Esophagus (tissue), 2 donors: ENCODE data around the gene FATE1. TPM values are rescaled to one million over a fixed set of nuclear protein-coding genes. Genes with fewer than 3 reads are reported as not detected.

Source experiments
- H3K27ac ChIP-seq, 2 donors: one replicate each; pipeline ENCODE4 v1.5.1; 2013; ENCODE audit warnings: low read depth in 2 of 2, mild to moderate bottlenecking in 2 of 2, inconsistent platforms in 1 of 2, low read length in 1 of 2, moderate library complexity in 1 of 2
- H3K27me3 ChIP-seq, 2 donors: one replicate each; pipeline ENCODE4 v1.6.1; 2013; ENCODE audit warnings: low read length in 2 of 2, control low read depth in 1 of 2, mild to moderate bottlenecking in 1 of 2; ENCODE audit not compliant: insufficient read depth in 2 of 2, control insufficient read depth in 1 of 2
- H3K36me3 ChIP-seq, 2 donors: one replicate each; pipeline ENCODE4 v1.6.1; 2013; ENCODE audit warnings: low read length in 1 of 2; ENCODE audit not compliant: control insufficient read depth in 2 of 2, insufficient read depth in 2 of 2
- H3K4me1 ChIP-seq, 2 donors: one replicate each; pipeline ENCODE4 v1.6.1; 2013; ENCODE audit warnings: low read length in 1 of 2; ENCODE audit not compliant: control insufficient read depth in 2 of 2, insufficient read depth in 2 of 2
- H3K4me3 ChIP-seq, 2 donors: one replicate each; pipeline ENCODE4 v1.5.1; 2013; ENCODE audit warnings: low read length in 2 of 2, mild to moderate bottlenecking in 2 of 2, low read depth in 1 of 2, moderate library complexity in 1 of 2
- H3K9me3 ChIP-seq, 2 donors: one replicate each; pipeline ENCODE4 v1.6.1; 2013; ENCODE audit warnings: mild to moderate bottlenecking in 2 of 2, low read depth in 1 of 2, low read length in 1 of 2, moderate library complexity in 1 of 2; ENCODE audit not compliant: control insufficient read depth in 2 of 2, insufficient read depth in 1 of 2
- WGBS, 2 donors: extraction: QIAGEN DNeasy Blood & Tissue Kit; methylation state at CpG; one replicate each; pipeline ENCODE4 v1.1.7; 2013; 5-methylcytosine and 5-hydroxymethylcytosine counted together
- polyA plus RNA-seq, 2 donors: library from polyadenylated mRNA; stranded (reverse); fragments of 200-250 nt; gene quantifications; one replicate each; pipeline ENCODE4 v1.2.3, GENCODE V29; 2013
- donor health status: healthy with polysubstance abuse.
- donor health status: Bipolar disorder and iron deficiency.

FATE1 gene
- polyA plus RNA-seq, 2 donors = not detected

- peaks cover 0 to 5% of the 10 kb centered on the region in 2 donors for H3K9me3 ChIP-seq
- no peaks in the 10 kb centered on the region for H3K4me1 ChIP-seq
- no peak overlapping the region for H3K4me3 ChIP-seq
- no peaks in the 10 kb centered on the region for H3K27me3 ChIP-seq
- WGBS, 2 donors = 85 to 91% methylated on average over 3 of the region's 3 CpGs
- no peak overlapping the region for H3K27ac ChIP-seq
- H3K36me3 ChIP-seq = no peaks in the 10 kb centered on the region
Observed at GRCh38 chrX:151771726-151772125, 55.9 kb downstream of the FATE1 start.

Other genes starting within 250 kb of the FATE1 start
- not detected for gene PASD1, start 152.4 kb upstream of the FATE1 start, polyA plus RNA-seq
- gene PRRG3, start 20.6 kb upstream of the FATE1 start, polyA plus RNA-seq = under 1 TPM; 0.08 to 0.09 TPM
- not detected for gene CNGA2, start 18.7 kb downstream of the FATE1 start, polyA plus RNA-seq
- gene MAGEA4, start 196.9 kb downstream of the FATE1 start, polyA plus RNA-seq = not detected